ENCODE results near the gene PDGFRB.

DNA sequence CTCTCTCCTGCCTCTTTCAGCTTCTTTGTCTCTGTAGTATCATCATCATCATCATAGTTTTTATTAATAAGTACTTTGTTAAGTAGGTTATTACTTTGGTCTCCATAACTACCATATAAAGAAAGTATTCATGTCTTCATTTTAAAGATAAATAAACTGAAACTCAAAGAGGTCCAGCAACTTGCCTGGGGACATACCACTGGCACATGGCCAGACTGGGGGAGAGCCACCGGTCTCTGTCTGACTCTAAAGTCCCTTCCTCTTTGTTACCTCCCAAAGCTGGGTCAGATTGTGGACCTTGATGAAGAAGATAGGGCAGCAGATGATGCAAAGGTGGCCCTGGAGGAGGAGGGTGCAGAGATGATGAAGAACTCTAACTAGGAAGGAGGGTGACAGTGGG lies 19.4 kb upstream of the PDGFRB start:
- TF ChIP-seq, protein P1, sequence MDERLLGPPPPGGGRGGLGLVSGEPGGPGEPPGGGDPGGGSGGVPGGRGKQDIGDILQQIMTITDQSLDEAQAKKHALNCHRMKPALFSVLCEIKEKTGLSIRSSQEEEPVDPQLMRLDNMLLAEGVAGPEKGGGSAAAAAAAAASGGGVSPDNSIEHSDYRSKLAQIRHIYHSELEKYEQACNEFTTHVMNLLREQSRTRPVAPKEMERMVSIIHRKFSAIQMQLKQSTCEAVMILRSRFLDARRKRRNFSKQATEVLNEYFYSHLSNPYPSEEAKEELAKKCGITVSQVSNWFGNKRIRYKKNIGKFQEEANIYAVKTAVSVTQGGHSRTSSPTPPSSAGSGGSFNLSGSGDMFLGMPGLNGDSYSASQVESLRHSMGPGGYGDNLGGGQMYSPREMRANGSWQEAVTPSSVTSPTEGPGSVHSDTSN (CRISPR knock-in tag; IDR thresholded peaks at IDR 0.05; ENCODE audit: low read depth), result no peak
- TF ChIP-seq, protein P1 (tag; conservative IDR thresholded peaks at IDR 0.05; ENCODE audit: low read depth), result no peak
- TF ChIP-seq GATAD2A (IDR thresholded peaks at IDR 0.05) (no peak), STAT5B (CRISPR knock-in tag; IDR thresholded peaks at IDR 0.05) (no peak), ELF1 (tag; IDR thresholded peaks at IDR 0.05) (no peak), MAFF (IDR thresholded peaks at IDR 0.05; ENCODE audit: low read length) (no peak), CBX5 (IDR thresholded peaks at IDR 0.05; ENCODE audit: borderline replicate concordance, low read depth) (no peak), ZNF354B (CRISPR knock-in tag; IDR thresholded peaks at IDR 0.05) (no peak), TSC22D4 (tag; IDR thresholded peaks at IDR 0.05) (no peak), EZH2 (IDR thresholded peaks at IDR 0.05; ENCODE audit: borderline replicate concordance, low read depth, low read length) (no peak), RBM22 (IDR thresholded peaks at IDR 0.05; ENCODE audit: low read depth, low read length, poor library complexity, severe bottlenecking) (no peak), TCF7L2 (IDR thresholded peaks at IDR 0.05; ENCODE audit: low read depth, low read length) (no peak)
- TF ChIP-seq, protein P2, sequence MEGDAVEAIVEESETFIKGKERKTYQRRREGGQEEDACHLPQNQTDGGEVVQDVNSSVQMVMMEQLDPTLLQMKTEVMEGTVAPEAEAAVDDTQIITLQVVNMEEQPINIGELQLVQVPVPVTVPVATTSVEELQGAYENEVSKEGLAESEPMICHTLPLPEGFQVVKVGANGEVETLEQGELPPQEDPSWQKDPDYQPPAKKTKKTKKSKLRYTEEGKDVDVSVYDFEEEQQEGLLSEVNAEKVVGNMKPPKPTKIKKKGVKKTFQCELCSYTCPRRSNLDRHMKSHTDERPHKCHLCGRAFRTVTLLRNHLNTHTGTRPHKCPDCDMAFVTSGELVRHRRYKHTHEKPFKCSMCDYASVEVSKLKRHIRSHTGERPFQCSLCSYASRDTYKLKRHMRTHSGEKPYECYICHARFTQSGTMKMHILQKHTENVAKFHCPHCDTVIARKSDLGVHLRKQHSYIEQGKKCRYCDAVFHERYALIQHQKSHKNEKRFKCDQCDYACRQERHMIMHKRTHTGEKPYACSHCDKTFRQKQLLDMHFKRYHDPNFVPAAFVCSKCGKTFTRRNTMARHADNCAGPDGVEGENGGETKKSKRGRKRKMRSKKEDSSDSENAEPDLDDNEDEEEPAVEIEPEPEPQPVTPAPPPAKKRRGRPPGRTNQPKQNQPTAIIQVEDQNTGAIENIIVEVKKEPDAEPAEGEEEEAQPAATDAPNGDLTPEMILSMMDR (IDR thresholded peaks at IDR 0.05 in 2 of 3, conservative IDR thresholded peaks at IDR 0.05 in 1 of 3; ENCODE audit: insufficient read depth in 2 of 3, low read depth in 1 of 3, low read length in 3 of 3), result no peak
- TF ChIP-seq, protein P3, sequence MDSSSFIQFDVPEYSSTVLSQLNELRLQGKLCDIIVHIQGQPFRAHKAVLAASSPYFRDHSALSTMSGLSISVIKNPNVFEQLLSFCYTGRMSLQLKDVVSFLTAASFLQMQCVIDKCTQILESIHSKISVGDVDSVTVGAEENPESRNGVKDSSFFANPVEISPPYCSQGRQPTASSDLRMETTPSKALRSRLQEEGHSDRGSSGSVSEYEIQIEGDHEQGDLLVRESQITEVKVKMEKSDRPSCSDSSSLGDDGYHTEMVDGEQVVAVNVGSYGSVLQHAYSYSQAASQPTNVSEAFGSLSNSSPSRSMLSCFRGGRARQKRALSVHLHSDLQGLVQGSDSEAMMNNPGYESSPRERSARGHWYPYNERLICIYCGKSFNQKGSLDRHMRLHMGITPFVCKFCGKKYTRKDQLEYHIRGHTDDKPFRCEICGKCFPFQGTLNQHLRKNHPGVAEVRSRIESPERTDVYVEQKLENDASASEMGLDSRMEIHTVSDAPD (CRISPR knock-in tag; IDR thresholded peaks at IDR 0.05), result no peak
- TF ChIP-seq, protein P4, sequence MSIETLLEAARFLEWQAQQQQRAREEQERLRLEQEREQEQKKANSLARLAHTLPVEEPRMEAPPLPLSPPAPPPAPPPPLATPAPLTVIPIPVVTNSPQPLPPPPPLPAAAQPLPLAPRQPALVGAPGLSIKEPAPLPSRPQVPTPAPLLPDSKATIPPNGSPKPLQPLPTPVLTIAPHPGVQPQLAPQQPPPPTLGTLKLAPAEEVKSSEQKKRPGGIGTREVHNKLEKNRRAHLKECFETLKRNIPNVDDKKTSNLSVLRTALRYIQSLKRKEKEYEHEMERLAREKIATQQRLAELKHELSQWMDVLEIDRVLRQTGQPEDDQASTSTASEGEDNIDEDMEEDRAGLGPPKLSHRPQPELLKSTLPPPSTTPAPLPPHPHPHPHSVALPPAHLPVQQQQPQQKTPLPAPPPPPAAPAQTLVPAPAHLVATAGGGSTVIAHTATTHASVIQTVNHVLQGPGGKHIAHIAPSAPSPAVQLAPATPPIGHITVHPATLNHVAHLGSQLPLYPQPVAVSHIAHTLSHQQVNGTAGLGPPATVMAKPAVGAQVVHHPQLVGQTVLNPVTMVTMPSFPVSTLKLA (conservative IDR thresholded peaks at IDR 0.05), result no peak
